K562 (cell line): ENCODE data around the gene DVL2. TPM values are rescaled to one million over a fixed set of nuclear protein-coding genes. Genes with fewer than 3 reads are reported as not detected.

Experiments
- DDX20 ChIP-seq: fragments of 450-650 bp; IDR thresholded peaks from 2 replicates; pipeline ENCODE4 v1.6.1; 2016; ENCODE audit warnings: missing genetic modification characterization, low read depth, mild to moderate bottlenecking, missing compliant biosample characterization, moderate library complexity
- DMBX1 ChIP-seq: fragments of 250-450 bp; sonication (Bioruptor Pico); IDR thresholded peaks from 2 replicates; pipeline ENCODE4 v1.8.0; 2022; ENCODE audit warnings: inconsistent platforms, mild to moderate bottlenecking, moderate library complexity, borderline replicate concordance
- ELF4 ChIP-seq: fragments of 450-650 bp; formaldehyde crosslinking; IDR thresholded peaks from 2 replicates; pipeline ENCODE4 v1.4.0; 2022; ENCODE audit warnings: missing genetic modification characterization
- EZH2 ChIP-seq: IDR thresholded peaks from 2 replicates; pipeline ENCODE4 v1.6.1; 2012; ENCODE audit warnings: low read depth, mild to moderate bottlenecking, inconsistent platforms, low read length, borderline replicate concordance
- FOS ChIP-seq: IDR thresholded peaks from 3 replicates; pipeline ENCODE4 v1.6.1; 2011; ENCODE audit not compliant: insufficient read length; ENCODE audit errors: extremely low read depth
- JUN ChIP-seq, 2 experiments: sonication (generic) in 1 of 2; formaldehyde crosslinking in 1 of 2; IDR thresholded peaks; 2 replicates each; pipeline versions ENCODE4 v1.6.1 to v1.8.0; 2012 to 2022; ENCODE audit warnings: borderline replicate concordance in 2 of 2, mild to moderate bottlenecking in 2 of 2, improper control_type of control experiment in 1 of 2, low read depth in 1 of 2, low read length in 1 of 2, missing genetic modification reagents in 1 of 2
- MAX ChIP-seq: sonication (generic); formaldehyde crosslinking; IDR thresholded peaks from 2 replicates; pipeline ENCODE4 v1.9.0; 2022; ENCODE audit warnings: mild to moderate bottlenecking, missing genetic modification reagents
- NCOA1 ChIP-seq: fragments of 450-650 bp; IDR thresholded peaks from 2 replicates; pipeline ENCODE4 v1.6.1; 2016; ENCODE audit warnings: low read depth
- NR2C1 ChIP-seq, 2 experiments: fragments of 450-650 bp; IDR thresholded peaks; 2 replicates each; pipeline ENCODE4 v1.6.1; 2017; ENCODE audit warnings: mild to moderate bottlenecking in 2 of 2, antibody characterized with exemption in 1 of 2, inconsistent platforms in 1 of 2, missing compliant biosample characterization in 1 of 2, missing genetic modification characterization in 1 of 2
- POLR2B ChIP-seq: fragments of 450-650 bp; IDR thresholded peaks from 2 replicates; pipeline ENCODE4 v1.6.1; 2018; ENCODE audit warnings: low read depth; ENCODE audit not compliant: partially characterized antibody
- RFX1 ChIP-seq: fragments of 450-650 bp; IDR thresholded peaks from 2 replicates; pipeline ENCODE4 v1.6.1; 2016; ENCODE audit warnings: mild to moderate bottlenecking, moderate library complexity
- ZNF224 ChIP-seq: sonication (generic); formaldehyde crosslinking; IDR thresholded peaks from 2 replicates; pipeline ENCODE4 v1.8.0; 2022; ENCODE audit warnings: mild to moderate bottlenecking, missing genetic modification reagents
- ZNF408 ChIP-seq: fragments of 250-450 bp; sonication (Bioruptor Pico); IDR thresholded peaks from 2 replicates; pipeline ENCODE4 v1.4.0; 2020; ENCODE audit warnings: low read depth, mild to moderate bottlenecking, moderate library complexity
- ZNF707 ChIP-seq: fragments of 250-450 bp; sonication (Bioruptor Pico); conservative IDR thresholded peaks from 2 replicates; pipeline ENCODE4 v1.8.0; 2022; ENCODE audit warnings: inconsistent platforms, mild to moderate bottlenecking, moderate library complexity
- polyA plus RNA-seq, 8 experiments: library from polyadenylated mRNA; depleted of rRNA in 4 of 8; stranded (reverse) in 5 of 8; unstranded in 3 of 8; fragments of >200 nt; fragmentation: Nextera tagmentation in 2 of 8; fragmentation: Illumina TruSeq in 1 of 8; extraction: Ambion mirVana in 2 of 8; extraction: Trizol in 1 of 8; gene quantifications; 2 replicates each; pipeline versions ENCODE4 v1.2.1 to v1.2.3, GENCODE V29; 2011 to 2014; ENCODE audit warnings: inconsistent platforms in 1 of 8, missing spikeins in 1 of 8
- total RNA-seq, 7 experiments: library from RNA; depleted of rRNA in 6 of 7; stranded (reverse); fragments of >200 nt in 6 of 7; fragmentation: Illumina TruSeq in 2 of 7; extraction: Trizol in 2 of 7; gene quantifications; 2 replicates each; pipeline versions ENCODE4 v1.2.1 to v1.2.3, GENCODE V29; 2011 to 2021; ENCODE audit warnings: low replicate concordance in 1 of 7
- TF ChIP-seq, protein P1 (sequence below): fragments of 450-650 bp; formaldehyde crosslinking; IDR thresholded peaks from 2 replicates; pipeline ENCODE4 v1.4.0; 2020; ENCODE audit warnings: mild to moderate bottlenecking, moderate library complexity
- TF ChIP-seq, protein P2 (sequence below): fragments of 250-450 bp; sonication (Bioruptor Pico); IDR thresholded peaks from 2 replicates; pipeline ENCODE4 v1.4.0; 2020; ENCODE audit warnings: mild to moderate bottlenecking, moderate library complexity
- TF ChIP-seq, protein P3 (sequence below): fragments of 150-350 bp; conservative IDR thresholded peaks from 2 replicates; pipeline ENCODE4 v1.6.1; 2014; ENCODE audit warnings: low read length
- TF ChIP-seq, protein P4 (sequence below): fragments of 450-650 bp; IDR thresholded peaks from 2 replicates; pipeline ENCODE4 v1.6.1; 2016
- TF ChIP-seq, protein P5 (sequence below): fragments of 250-450 bp; sonication (Bioruptor Pico); IDR thresholded peaks from 2 replicates; pipeline ENCODE4 v1.5.0; 2021

Gene DVL2
- total and polyA plus RNA-seq, 9 of the 15 experiments (the other 6 are each of a cell fraction or from before 2014, with no cell fraction given): 1.3 to 49.5 (median 24.3) TPM

- TF ChIP-seq EZH2: no peak
- TF ChIP-seq ZNF408 (CRISPR knock-in tag): no peak
- TF ChIP-seq ZNF224: no peak
- peak; percentile 70; the same call in 1 of the 2 replicates for TF ChIP-seq NR2C1 (IDR thresholded peaks at IDR 0.05)
- no peak for TF ChIP-seq NR2C1 (tag; IDR thresholded peaks at IDR 0.05)
- TF ChIP-seq, protein P1, sequence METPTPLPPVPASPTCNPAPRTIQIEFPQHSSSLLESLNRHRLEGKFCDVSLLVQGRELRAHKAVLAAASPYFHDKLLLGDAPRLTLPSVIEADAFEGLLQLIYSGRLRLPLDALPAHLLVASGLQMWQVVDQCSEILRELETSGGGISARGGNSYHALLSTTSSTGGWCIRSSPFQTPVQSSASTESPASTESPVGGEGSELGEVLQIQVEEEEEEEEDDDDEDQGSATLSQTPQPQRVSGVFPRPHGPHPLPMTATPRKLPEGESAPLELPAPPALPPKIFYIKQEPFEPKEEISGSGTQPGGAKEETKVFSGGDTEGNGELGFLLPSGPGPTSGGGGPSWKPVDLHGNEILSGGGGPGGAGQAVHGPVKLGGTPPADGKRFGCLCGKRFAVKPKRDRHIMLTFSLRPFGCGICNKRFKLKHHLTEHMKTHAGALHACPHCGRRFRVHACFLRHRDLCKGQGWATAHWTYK: no peak
- TF ChIP-seq, protein P2, sequence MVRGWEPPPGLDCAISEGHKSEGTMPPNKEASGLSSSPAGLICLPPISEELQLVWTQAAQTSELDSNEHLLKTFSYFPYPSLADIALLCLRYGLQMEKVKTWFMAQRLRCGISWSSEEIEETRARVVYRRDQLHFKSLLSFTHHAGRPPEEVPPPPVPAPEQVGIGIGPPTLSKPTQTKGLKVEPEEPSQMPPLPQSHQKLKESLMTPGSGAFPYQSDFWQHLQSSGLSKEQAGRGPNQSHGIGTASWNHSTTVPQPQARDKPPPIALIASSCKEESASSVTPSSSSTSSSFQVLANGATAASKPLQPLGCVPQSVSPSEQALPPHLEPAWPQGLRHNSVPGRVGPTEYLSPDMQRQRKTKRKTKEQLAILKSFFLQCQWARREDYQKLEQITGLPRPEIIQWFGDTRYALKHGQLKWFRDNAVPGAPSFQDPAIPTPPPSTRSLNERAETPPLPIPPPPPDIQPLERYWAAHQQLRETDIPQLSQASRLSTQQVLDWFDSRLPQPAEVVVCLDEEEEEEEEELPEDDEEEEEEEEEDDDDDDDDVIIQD (CRISPR knock-in tag): no peak
- TF ChIP-seq DMBX1: no peak; the same call in 1 of the 2 replicates
- no peak for TF ChIP-seq DDX20 (tag)
- no peak for TF ChIP-seq RFX1
- no peak for TF ChIP-seq ZNF707 (CRISPR knock-in tag)
- peak; percentile 67; the same call in 1 of the 2 replicates for TF ChIP-seq ELF4
- TF ChIP-seq, protein P3, sequence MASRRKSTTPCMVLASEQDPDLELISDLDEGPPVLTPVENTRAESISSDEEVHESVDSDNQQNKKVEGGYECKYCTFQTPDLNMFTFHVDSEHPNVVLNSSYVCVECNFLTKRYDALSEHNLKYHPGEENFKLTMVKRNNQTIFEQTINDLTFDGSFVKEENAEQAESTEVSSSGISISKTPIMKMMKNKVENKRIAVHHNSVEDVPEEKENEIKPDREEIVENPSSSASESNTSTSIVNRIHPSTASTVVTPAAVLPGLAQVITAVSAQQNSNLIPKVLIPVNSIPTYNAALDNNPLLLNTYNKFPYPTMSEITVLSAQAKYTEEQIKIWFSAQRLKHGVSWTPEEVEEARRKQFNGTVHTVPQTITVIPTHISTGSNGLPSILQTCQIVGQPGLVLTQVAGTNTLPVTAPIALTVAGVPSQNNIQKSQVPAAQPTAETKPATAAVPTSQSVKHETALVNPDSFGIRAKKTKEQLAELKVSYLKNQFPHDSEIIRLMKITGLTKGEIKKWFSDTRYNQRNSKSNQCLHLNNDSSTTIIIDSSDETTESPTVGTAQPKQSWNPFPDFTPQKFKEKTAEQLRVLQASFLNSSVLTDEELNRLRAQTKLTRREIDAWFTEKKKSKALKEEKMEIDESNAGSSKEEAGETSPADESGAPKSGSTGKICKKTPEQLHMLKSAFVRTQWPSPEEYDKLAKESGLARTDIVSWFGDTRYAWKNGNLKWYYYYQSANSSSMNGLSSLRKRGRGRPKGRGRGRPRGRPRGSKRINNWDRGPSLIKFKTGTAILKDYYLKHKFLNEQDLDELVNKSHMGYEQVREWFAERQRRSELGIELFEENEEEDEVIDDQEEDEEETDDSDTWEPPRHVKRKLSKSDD: no peak
- TF ChIP-seq JUN (IDR thresholded peaks at IDR 0.05; ENCODE audit: borderline replicate concordance, low read depth, low read length): peak; percentile 11; the same call in 1 of the 2 replicates
- no peak for TF ChIP-seq JUN (CRISPR knock-in tag; IDR thresholded peaks at IDR 0.05; ENCODE audit: borderline replicate concordance)
- 0 out of 2 replicates have a peak, but pooled peaks have one; percentile 35 for TF ChIP-seq NCOA1
- TF ChIP-seq MAX (CRISPR knock-in tag): peak; percentile 48; the same call in 1 of the 2 replicates
- TF ChIP-seq, protein P4, sequence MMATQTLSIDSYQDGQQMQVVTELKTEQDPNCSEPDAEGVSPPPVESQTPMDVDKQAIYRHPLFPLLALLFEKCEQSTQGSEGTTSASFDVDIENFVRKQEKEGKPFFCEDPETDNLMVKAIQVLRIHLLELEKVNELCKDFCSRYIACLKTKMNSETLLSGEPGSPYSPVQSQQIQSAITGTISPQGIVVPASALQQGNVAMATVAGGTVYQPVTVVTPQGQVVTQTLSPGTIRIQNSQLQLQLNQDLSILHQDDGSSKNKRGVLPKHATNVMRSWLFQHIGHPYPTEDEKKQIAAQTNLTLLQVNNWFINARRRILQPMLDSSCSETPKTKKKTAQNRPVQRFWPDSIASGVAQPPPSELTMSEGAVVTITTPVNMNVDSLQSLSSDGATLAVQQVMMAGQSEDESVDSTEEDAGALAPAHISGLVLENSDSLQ: no peak
- TF ChIP-seq, protein P5, sequence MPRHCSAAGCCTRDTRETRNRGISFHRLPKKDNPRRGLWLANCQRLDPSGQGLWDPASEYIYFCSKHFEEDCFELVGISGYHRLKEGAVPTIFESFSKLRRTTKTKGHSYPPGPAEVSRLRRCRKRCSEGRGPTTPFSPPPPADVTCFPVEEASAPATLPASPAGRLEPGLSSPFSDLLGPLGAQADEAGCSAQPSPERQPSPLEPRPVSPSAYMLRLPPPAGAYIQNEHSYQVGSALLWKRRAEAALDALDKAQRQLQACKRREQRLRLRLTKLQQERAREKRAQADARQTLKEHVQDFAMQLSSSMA (CRISPR knock-in tag): 0 out of 2 replicates have a peak, but pooled peaks have one; percentile 71
- TF ChIP-seq FOS: no peak
- TF ChIP-seq POLR2B: peak; percentile 79
Observed at GRCh38 chr17:7242717-7243452, 8.6 kb upstream of the DVL2 start (continued).
